ENCODE measurements around the gene CHAF1A. TPM values are rescaled to one million over a fixed set of nuclear protein-coding genes. Genes with fewer than 3 reads are reported as not detected.

CHAF1A gene
- polyA plus RNA-seq, 1 donor from 2014 or later = 9.4 TPM

GRCh38 chr19:4369109-4369887 is 33.1 kb upstream of the CHAF1A start:
- H3K4me3 ChIP-seq (ENCODE audit: low read length) = no peak overlapping the region
- H3K36me3 ChIP-seq (ENCODE audit: insufficient read depth, low read length) = no peaks in the 10 kb centered on the region
- H3K4me2 ChIP-seq (ENCODE audit: low read length) = no peak overlapping the region
- no peak overlapping the region for H3K9ac ChIP-seq (ENCODE audit: low read length)
- H2AFZ ChIP-seq (ENCODE audit: low read depth, low read length) = no peak overlapping the region
- H3K9me2 ChIP-seq (ENCODE audit: insufficient read depth, low read length) = no peaks in the 10 kb centered on the region
- no peaks in the 10 kb centered on the region for H4K20me1 ChIP-seq (ENCODE audit: insufficient read depth)
- no peaks in the 10 kb centered on the region for H3K9me3 ChIP-seq (ENCODE audit: low read length)
- H3K79me2 ChIP-seq (replicated peaks; ENCODE audit: insufficient read depth, low read length) = no peaks in the 10 kb centered on the region
- TF ChIP-seq CTCF (IDR thresholded peaks at IDR 0.05; ENCODE audit: poor library complexity, severe bottlenecking) (no peak), REST (IDR thresholded peaks at IDR 0.05; ENCODE audit: borderline replicate concordance) (no peak), POLR2AphosphoS5 (IDR thresholded peaks at IDR 0.05) (no peak), TAF1 (IDR thresholded peaks at IDR 0.05; ENCODE audit: low read depth) (no peak), EP300 (conservative IDR thresholded peaks at IDR 0.05; ENCODE audit: poor library complexity, severe bottlenecking) (no peak), SMC3 (conservative IDR thresholded peaks at IDR 0.05; ENCODE audit: poor library complexity) (no peak), EZH2 (IDR thresholded peaks at IDR 0.05; ENCODE audit: borderline replicate concordance, insufficient read depth, low read length, poor library complexity, severe bottlenecking) (no peak), MXI1 (conservative IDR thresholded peaks at IDR 0.05; ENCODE audit: poor library complexity, severe bottlenecking) (no peak), RAD21 (conservative IDR thresholded peaks at IDR 0.05) (no peak)
- no peak overlapping the region for H3K27ac ChIP-seq (ENCODE audit: low read length)
- H3F3A ChIP-seq (ENCODE audit: insufficient read depth, low read length, poor library complexity, severe bottlenecking) = no peaks in the 10 kb centered on the region
- H3K27me3 ChIP-seq (ENCODE audit: insufficient read depth, low read depth, low read length) = no peaks in the 10 kb centered on the region

- Histone ChIP-seq H2AFZ (ENCODE audit: low read depth, low read length) (no peak overlapping the region), H3K4me3 (ENCODE audit: low read length) (no peak overlapping the region), H4K20me1 (ENCODE audit: insufficient read depth) (no peaks in the 10 kb centered on the region), H3K79me2 (replicated peaks; ENCODE audit: insufficient read depth, low read length) (no peaks in the 10 kb centered on the region), H3K36me3 (ENCODE audit: insufficient read depth, low read length) (no peaks in the 10 kb centered on the region), H3K27me3 (ENCODE audit: insufficient read depth, low read depth, low read length) (no peaks in the 10 kb centered on the region), H3K9ac (ENCODE audit: low read length) (no peak overlapping the region), H3K9me2 (ENCODE audit: insufficient read depth, low read length) (no peaks in the 10 kb centered on the region), H3K4me2 (ENCODE audit: low read length) (no peak overlapping the region), H3K27ac (ENCODE audit: low read length) (no peak overlapping the region), H3F3A (ENCODE audit: insufficient read depth, low read length, poor library complexity, severe bottlenecking) (no peaks in the 10 kb centered on the region), H3K9me3 (ENCODE audit: low read length) (no peaks in the 10 kb centered on the region)
- no peak for TF ChIP-seq REST (IDR thresholded peaks at IDR 0.05; ENCODE audit: borderline replicate concordance)
- TF ChIP-seq POLR2AphosphoS5 (IDR thresholded peaks at IDR 0.05) = no peak
- TF ChIP-seq RAD21 (conservative IDR thresholded peaks at IDR 0.05) = no peak
- TF ChIP-seq EP300 (conservative IDR thresholded peaks at IDR 0.05; ENCODE audit: poor library complexity, severe bottlenecking) = no peak
- peak; percentile 43 for TF ChIP-seq SMC3 (conservative IDR thresholded peaks at IDR 0.05; ENCODE audit: poor library complexity)
- TF ChIP-seq CTCF (IDR thresholded peaks at IDR 0.05; ENCODE audit: poor library complexity, severe bottlenecking) = peak; percentile 36
Observed at GRCh38 chr19:4369888-4370260, 32.6 kb upstream of the CHAF1A start.
